OCI-LY1 (cell line): Measurements from ENCODE around the gene STRC.
"Not testable (repeated sequence)": the region's sequence is repeated elsewhere in the genome, so short reads cannot be mapped to it uniquely, and the experiment has no call there.

Experiments
- EZH2 ChIP-seq: fragments of 200-600 bp; sonication (generic), shearing (Covaris generic); IDR thresholded peaks from 2 replicates; pipeline ENCODE4 v1.8.0; 2017; ENCODE audit warnings: borderline replicate concordance, mixed run types, mild to moderate bottlenecking, antibody characterized with exemption, low read length, moderate library complexity, mixed read lengths
- TF ChIP-seq, protein P1 (sequence below): fragments of 200-600 bp; sonication (generic), shearing (Covaris generic); IDR thresholded peaks from 2 replicates; pipeline ENCODE4 v1.5.1; 2017; ENCODE audit warnings: mild to moderate bottlenecking, antibody characterized with exemption, low read length, moderate library complexity, mixed read lengths

DNA sequence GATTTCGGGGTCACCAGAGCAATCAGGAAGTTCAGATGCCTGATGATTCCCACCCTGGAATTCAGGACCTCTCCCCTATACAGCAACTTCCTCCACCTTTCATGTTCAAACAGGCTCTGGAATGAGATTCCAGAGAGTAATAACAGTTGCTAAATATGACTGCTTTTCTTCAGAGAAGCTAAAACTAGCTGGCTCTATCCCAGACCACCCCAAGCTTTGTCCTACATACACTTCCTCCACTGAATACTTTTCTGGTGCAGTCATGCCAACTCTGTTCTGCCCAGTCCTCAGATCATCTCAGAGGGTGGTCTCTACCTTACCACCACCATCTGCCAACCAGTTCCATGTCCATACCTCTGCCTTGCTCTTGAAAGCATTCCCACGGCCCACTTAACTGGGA, 52.0 kb downstream of the STRC start:
- TF ChIP-seq, protein P1, sequence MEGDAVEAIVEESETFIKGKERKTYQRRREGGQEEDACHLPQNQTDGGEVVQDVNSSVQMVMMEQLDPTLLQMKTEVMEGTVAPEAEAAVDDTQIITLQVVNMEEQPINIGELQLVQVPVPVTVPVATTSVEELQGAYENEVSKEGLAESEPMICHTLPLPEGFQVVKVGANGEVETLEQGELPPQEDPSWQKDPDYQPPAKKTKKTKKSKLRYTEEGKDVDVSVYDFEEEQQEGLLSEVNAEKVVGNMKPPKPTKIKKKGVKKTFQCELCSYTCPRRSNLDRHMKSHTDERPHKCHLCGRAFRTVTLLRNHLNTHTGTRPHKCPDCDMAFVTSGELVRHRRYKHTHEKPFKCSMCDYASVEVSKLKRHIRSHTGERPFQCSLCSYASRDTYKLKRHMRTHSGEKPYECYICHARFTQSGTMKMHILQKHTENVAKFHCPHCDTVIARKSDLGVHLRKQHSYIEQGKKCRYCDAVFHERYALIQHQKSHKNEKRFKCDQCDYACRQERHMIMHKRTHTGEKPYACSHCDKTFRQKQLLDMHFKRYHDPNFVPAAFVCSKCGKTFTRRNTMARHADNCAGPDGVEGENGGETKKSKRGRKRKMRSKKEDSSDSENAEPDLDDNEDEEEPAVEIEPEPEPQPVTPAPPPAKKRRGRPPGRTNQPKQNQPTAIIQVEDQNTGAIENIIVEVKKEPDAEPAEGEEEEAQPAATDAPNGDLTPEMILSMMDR = not testable (repeated sequence)
- not testable (repeated sequence) for TF ChIP-seq EZH2
